ENCODE measurements around the gene CCL8.

DNA sequence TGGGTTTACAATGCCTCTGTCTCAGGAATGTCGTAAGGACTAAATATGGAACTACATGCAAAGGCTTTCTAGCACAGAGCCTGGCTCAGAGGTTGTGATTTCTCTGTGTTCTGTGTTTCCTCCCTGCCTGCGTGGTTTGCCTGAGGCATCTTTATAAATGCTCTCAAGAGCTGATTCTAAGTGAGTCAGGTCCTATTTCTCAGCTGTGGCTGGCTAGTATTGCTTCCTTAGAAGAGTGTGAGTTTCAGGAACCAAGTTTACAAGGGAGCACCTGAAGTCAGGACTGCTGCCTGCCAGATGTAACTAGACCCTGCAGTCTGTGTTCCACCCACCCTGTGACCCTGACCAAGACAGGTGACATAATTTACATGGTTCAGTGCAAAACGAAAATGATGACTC lies 51.8 kb downstream of the CCL8 start:
- TF ChIP-seq ZNF24 (IDR thresholded peaks at IDR 0.05) (no peak), SMC3 (IDR thresholded peaks at IDR 0.05; ENCODE audit: borderline replicate concordance, low read length) (no peak), CBX5 (IDR thresholded peaks at IDR 0.05; ENCODE audit: low read depth) (no peak)
